ENCODE results near the gene EPHA1.

DNA sequence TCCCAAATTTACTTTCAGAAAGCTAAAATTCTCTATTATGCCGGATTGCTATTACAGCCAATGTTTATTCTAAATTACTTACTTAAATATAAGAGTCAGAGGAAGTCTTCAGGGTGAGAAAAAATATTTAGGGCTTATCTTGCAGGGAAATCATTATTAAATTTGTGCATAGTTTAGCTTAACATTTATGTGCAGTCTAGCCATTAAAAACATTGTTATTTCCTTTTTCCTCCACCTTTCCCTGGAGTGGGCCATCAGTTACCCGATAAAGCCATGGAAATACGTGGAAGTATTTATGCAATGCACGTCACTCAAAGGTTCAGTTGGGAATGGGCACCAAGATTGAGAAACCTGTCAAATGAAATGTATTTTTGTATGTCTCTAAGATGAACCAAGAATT lies 25.1 kb upstream of the EPHA1 start:
- no peak for TF ChIP-seq POLR2AphosphoS5 (IDR thresholded peaks at IDR 0.05)
- TF ChIP-seq, protein P1, sequence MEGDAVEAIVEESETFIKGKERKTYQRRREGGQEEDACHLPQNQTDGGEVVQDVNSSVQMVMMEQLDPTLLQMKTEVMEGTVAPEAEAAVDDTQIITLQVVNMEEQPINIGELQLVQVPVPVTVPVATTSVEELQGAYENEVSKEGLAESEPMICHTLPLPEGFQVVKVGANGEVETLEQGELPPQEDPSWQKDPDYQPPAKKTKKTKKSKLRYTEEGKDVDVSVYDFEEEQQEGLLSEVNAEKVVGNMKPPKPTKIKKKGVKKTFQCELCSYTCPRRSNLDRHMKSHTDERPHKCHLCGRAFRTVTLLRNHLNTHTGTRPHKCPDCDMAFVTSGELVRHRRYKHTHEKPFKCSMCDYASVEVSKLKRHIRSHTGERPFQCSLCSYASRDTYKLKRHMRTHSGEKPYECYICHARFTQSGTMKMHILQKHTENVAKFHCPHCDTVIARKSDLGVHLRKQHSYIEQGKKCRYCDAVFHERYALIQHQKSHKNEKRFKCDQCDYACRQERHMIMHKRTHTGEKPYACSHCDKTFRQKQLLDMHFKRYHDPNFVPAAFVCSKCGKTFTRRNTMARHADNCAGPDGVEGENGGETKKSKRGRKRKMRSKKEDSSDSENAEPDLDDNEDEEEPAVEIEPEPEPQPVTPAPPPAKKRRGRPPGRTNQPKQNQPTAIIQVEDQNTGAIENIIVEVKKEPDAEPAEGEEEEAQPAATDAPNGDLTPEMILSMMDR (IDR thresholded peaks at IDR 0.05), result no peak
- no peak for TF ChIP-seq POLR2A (IDR thresholded peaks at IDR 0.05)
- no peak for TF ChIP-seq EP300 (IDR thresholded peaks at IDR 0.05)
